ENCODE data around the gene WHRN. TPM values are rescaled to one million over a fixed set of nuclear protein-coding genes. Genes with fewer than 3 reads are reported as not detected.

Gene WHRN
- total RNA-seq, 2 donors from 2014 or later = 3.3 to 3.6 TPM

DNA sequence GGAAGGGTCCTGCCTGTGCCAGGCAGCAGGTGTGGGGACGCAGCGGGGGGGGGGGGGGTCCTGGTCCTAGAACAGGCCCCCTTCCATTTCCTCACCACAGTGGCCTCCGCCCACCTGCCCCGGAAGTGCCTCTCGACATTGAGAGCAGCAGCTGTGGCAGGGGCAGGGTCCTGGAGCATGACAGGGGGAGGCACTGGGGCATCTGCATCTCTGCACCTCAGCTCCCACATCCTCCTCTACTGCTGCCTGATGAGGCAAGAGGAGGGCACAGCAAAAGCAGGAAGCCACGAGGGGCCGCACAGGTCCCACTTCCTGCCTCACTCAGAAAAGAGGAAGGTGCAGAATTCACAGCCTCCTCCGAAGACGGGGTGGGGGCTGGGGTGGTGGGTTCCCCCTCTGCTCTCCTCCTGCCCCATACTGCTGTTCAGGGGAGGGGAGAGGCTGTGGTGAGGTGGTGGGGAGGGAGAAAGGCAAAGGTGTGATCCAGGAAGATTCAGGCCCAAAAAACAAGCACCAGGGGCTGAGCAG, 132.3 kb downstream of the WHRN start:
- TF ChIP-seq CTCF (IDR thresholded peaks at IDR 0.05) = no peak
- Histone ChIP-seq H3K36me3 (no peaks in the 10 kb centered on the region), H3K9me3 (no peaks in the 10 kb centered on the region), H3K9ac (ENCODE audit: low read depth in 2 of 2, low read length in 2 of 2) (peak overlapping the region in 1 of 2 donors; percentile 37), H3K4me1 (peaks cover 6% of the 10 kb centered on the region), H3K27me3 (no peaks in the 10 kb centered on the region), H3K27ac (peak overlapping the region; percentile 65), H3K4me3 (no peak overlapping the region)
- DNase-seq = peak; percentile 58
- intact Hi-C loops (cut with DNase I) = no loop called here

DNA sequence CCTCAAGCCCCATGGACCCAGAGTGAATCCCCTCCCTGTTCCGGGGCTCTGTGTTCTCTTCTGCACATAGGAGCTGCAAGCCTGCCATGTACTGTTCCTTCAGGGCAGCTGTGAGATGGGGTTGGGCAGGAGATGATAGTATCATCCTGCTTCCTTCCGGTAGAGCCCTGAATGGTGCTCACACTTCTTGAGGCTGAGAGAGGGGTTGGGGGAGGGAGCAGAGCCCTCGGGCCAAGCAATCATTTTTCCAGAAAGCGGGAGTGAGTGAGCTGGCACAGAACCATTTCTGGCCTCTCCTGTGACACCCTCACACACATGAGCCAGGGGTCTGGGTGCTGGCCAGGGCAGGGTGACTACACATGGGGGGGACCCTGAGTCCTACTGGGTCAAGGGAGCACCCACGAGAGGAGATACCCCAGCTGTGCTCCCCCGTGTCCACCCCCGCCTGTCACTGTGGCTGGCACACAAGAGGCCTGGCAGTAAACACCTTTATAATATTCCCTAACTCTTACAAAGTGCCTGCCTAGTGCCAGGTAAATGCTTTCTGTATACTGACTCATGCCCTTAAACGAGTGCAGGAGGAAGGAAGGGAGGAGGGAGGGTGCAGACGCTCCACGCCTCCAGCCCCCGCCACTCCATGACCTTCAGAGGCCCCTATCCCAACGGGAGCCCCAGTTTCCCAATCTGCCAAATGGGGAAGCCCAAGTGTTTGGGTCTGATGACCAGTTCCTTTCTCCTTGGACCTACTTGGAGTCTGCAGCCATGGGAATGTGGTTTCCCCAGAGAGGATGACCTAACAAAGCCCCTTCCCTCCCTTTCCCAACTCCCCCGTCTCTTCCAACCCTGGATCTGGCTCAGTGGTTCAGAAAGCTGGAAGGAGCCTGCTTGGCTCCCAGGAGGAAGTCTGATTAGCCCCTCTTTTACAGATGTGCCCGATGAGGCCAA, 133.0 kb downstream of the WHRN start:
- TF ChIP-seq CTCF (IDR thresholded peaks at IDR 0.05) = no peak
- Histone ChIP-seq H3K36me3 (no peaks in the 10 kb centered on the region), H3K4me3 (no peak overlapping the region), H3K27me3 (no peaks in the 10 kb centered on the region), H3K4me1 (peaks cover 6% of the 10 kb centered on the region), H3K27ac (peak overlapping the region; percentile 65), H3K9ac (ENCODE audit: low read depth in 2 of 2, low read length in 2 of 2) (peak overlapping the region; percentile 36 to 37), H3K9me3 (no peaks in the 10 kb centered on the region)
- no peak for DNase-seq
- intact Hi-C loops (cut with DNase I) = no loop called here

DNA sequence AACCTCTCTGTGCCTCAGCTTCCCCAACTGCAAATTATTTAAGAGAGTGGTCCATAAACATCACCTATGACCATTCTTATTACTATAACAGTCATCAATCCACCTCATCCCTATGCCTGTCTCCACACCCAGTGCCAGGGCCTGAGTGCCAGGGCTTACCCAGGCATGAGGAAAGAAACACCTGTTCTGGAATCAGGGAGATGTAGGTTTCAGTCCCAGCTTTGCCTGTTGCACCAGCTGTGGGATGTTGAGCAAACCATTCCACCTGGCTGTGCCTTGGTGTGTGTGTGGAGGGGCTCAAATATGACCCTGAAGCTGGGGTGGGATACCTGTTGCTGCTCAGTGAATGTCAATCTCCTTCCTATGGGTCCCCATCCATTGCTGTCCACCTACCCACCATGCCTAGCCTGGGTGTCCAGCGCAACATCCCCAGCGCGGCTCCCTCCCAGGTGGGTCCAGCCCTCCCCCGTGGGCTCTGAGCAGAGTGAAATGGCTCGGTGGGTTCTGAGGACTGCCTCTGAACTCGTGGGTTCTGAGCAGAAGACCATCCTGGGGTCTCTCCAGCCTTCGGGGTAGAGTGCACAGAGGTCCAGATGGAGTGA, 133.8 kb downstream of the WHRN start:
- Histone ChIP-seq H3K36me3 (no peaks in the 10 kb centered on the region), H3K4me3 (no peak overlapping the region), H3K27ac (no peak overlapping the region), H3K9me3 (no peaks in the 10 kb centered on the region), H3K4me1 (peaks cover 11% of the 10 kb centered on the region), H3K27me3 (no peaks in the 10 kb centered on the region), H3K9ac (ENCODE audit: low read depth in 2 of 2, low read length in 2 of 2) (no peak overlapping the region)
- intact Hi-C loops (cut with DNase I) = no loop called here
- DNase-seq = no peak
- no peak for TF ChIP-seq CTCF (IDR thresholded peaks at IDR 0.05)

- no peaks in the 10 kb centered on the region for H3K36me3 ChIP-seq
- no peak overlapping the region for H3K27ac ChIP-seq
Measured at GRCh38 chr9:114370968-114371320, 134.3 kb downstream of the WHRN start.

More at GRCh38 chr9:114370968-114371320, 134.3 kb downstream of the WHRN start:
- Histone ChIP-seq H3K27me3 (no peaks in the 10 kb centered on the region), H3K9me3 (no peaks in the 10 kb centered on the region), H3K4me3 (no peak overlapping the region), H3K9ac (ENCODE audit: low read depth in 2 of 2, low read length in 2 of 2) (no peak overlapping the region), H3K4me1 (peaks cover 15% of the 10 kb centered on the region)
- no peak for DNase-seq
- no peak for TF ChIP-seq CTCF (IDR thresholded peaks at IDR 0.05)
- intact Hi-C loops (cut with DNase I) = no loop called here

All from colonic mucosa (tissue), 4 donors.